ENCODE measurements around the gene DOLK.

DNA sequence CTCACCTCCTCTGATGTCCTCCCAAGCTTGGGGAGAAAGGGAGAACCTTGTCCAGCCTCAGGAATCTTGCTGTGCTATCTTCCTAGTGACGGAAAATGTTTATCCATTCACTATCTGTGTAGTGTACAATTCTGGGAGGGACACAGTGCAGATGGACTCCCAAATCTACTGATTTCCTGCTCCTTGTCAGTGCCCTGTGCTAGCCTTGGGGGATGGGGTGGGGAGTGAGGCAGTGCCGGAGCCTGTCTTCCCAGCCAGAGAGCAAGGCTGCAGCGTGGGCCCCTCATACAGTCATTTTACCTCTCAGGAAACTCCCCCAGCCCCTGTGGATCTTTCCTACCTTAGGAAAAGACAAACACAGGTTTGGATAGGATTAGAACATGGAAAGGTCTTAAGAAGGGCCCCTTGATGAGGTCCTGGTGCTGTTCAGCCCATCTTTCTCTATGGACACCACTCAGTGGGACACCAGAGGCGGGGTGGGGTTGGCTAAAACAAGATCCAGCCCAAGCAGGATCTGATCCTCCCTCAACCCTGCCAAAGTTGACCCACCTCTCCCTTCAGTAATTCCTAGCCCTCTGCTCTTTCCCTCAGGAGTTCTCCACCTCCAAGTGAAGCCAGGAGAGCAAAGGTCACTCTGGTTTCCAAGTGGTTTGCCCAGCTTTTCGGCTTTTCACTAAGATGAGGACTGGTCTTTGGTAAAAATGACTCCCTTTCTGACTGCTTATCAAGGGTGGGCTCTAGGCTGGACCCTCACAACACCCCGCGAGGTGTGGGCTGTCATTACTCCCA is 3.4 kb downstream of the DOLK start:
- TF ChIP-seq, protein P1, sequence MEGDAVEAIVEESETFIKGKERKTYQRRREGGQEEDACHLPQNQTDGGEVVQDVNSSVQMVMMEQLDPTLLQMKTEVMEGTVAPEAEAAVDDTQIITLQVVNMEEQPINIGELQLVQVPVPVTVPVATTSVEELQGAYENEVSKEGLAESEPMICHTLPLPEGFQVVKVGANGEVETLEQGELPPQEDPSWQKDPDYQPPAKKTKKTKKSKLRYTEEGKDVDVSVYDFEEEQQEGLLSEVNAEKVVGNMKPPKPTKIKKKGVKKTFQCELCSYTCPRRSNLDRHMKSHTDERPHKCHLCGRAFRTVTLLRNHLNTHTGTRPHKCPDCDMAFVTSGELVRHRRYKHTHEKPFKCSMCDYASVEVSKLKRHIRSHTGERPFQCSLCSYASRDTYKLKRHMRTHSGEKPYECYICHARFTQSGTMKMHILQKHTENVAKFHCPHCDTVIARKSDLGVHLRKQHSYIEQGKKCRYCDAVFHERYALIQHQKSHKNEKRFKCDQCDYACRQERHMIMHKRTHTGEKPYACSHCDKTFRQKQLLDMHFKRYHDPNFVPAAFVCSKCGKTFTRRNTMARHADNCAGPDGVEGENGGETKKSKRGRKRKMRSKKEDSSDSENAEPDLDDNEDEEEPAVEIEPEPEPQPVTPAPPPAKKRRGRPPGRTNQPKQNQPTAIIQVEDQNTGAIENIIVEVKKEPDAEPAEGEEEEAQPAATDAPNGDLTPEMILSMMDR (IDR thresholded peaks at IDR 0.05): no peak
- TF ChIP-seq POLR2A (IDR thresholded peaks at IDR 0.05): no peak
